Mucosa of stomach (tissue), 1 donor: ENCODE data around the gene HRK.

ENCODE experiments used
- H3K27me3 ChIP-seq: one replicate; pipeline ENCODE4 v1.7.0; 2013; ENCODE audit warnings: mild to moderate bottlenecking, low read length; ENCODE audit not compliant: control insufficient read depth, insufficient read depth
- H3K36me3 ChIP-seq: one replicate; pipeline ENCODE4 v1.7.0; 2013; ENCODE audit warnings: low read length; ENCODE audit not compliant: control insufficient read depth, insufficient read depth
- H3K4me1 ChIP-seq: one replicate; pipeline ENCODE4 v1.7.0; 2013; ENCODE audit warnings: mild to moderate bottlenecking, low read length; ENCODE audit not compliant: control insufficient read depth, insufficient read depth
- H3K4me3 ChIP-seq: one replicate; pipeline ENCODE4 v1.7.0; 2013; ENCODE audit warnings: low read length
- H3K9ac ChIP-seq: one replicate; pipeline ENCODE4 v1.7.0; 2013; ENCODE audit warnings: mild to moderate bottlenecking, low read length, moderate library complexity
- H3K9me3 ChIP-seq: one replicate; pipeline ENCODE4 v1.7.0; 2013; ENCODE audit warnings: mild to moderate bottlenecking, low read length, moderate library complexity; ENCODE audit not compliant: control insufficient read depth
- donor health status: Pancreatic carcinoma.

The HRK gene

GRCh38 chr12:116859079-116859478, 22.2 kb downstream of the HRK start:
- H3K27me3 ChIP-seq, result peaks cover 19% of the 10 kb centered on the region
- H3K4me3 ChIP-seq, result no peak overlapping the region
- H3K9ac ChIP-seq, result no peak overlapping the region
- H3K4me1 ChIP-seq, result peaks cover 4% of the 10 kb centered on the region
- H3K36me3 ChIP-seq, result no peaks in the 10 kb centered on the region
- H3K9me3 ChIP-seq, result no peaks in the 10 kb centered on the region

- Histone ChIP-seq H3K4me3 (no peak overlapping the region), H3K36me3 (no peaks in the 10 kb centered on the region), H3K9ac (no peak overlapping the region), H3K27me3 (peaks cover 15% of the 10 kb centered on the region), H3K9me3 (no peaks in the 10 kb centered on the region), H3K4me1 (peaks cover 4% of the 10 kb centered on the region)
Observed at GRCh38 chr12:116856729-116857128, 24.5 kb downstream of the HRK start.

DNA sequence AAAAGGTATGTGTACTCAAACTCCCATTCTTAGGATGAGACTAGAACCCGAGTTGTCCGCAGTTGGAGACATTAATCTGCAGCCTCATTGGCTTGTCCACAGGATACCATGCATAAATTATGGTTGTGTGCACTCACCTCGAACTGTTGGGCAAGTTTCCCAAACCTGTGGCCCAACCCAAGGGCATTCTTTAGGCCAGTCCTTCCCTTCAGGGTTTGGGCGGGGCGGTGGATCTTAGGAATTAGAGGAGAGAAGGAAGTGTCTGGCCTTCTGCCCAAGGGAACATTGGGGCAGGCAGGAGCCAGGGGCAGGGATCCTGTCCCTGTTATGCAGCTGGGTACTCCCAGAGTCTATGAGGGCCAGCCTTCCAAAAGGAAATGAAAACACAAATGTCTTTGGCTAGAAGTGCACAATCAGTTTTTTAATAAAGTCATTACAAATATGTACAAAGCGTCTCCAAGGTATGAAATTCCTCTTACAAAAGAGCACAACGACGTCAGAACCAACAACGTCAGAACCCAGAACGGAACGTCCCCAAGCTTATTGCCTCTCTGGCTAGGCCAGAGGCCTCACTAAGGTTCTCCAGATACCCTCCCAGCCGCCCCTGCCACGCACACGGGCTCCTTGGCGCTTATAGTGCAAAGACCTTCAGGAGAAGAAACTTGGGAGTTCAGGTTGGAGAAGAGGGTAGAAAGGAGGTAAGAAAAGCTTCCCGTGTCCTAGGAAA, 25.3 kb downstream of the HRK start:
- Histone ChIP-seq H3K9ac (no peak overlapping the region), H3K27me3 (peaks cover 15% of the 10 kb centered on the region), H3K36me3 (no peaks in the 10 kb centered on the region), H3K4me3 (no peak overlapping the region), H3K4me1 (no peaks in the 10 kb centered on the region), H3K9me3 (no peaks in the 10 kb centered on the region)

GRCh38 chr12:116853507-116853906, 27.7 kb downstream of the HRK start:
- Histone ChIP-seq H3K36me3 (no peaks in the 10 kb centered on the region), H3K27me3 (peaks cover 12% of the 10 kb centered on the region)

GRCh38 chr12:116852303-116852702, 28.9 kb downstream of the HRK start:
- no peak overlapping the region for H3K4me3 ChIP-seq
- no peaks in the 10 kb centered on the region for H3K4me1 ChIP-seq
- no peak overlapping the region for H3K9ac ChIP-seq
- peaks cover 6% of the 10 kb centered on the region for H3K27me3 ChIP-seq
- H3K36me3 ChIP-seq, result no peaks in the 10 kb centered on the region
- no peaks in the 10 kb centered on the region for H3K9me3 ChIP-seq

More at GRCh38 chr12:116853507-116853906, 27.7 kb downstream of the HRK start:
- Histone ChIP-seq H3K9me3 (no peaks in the 10 kb centered on the region), H3K4me3 (no peak overlapping the region), H3K4me1 (no peaks in the 10 kb centered on the region), H3K9ac (no peak overlapping the region)

DNA sequence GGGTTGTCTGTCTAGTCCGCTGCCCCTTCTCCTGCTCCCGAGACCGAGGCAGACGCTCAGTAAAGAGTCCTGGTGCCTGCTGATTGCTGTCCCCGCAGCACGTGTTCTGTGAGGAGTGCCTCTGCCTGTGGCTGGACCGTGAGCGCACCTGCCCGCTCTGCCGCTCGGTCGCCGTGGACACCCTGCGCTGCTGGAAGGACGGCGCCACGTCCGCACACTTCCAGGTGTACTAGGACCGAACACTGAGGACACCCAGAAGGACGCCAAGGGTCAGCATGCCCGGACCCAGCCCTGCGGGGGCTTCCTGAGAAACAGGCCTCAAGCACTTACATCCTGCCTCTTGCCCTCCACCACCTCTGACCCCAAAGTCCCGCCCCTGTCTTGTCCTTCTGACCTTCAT, 32.0 kb downstream of the HRK start:
- Histone ChIP-seq H3K9ac (no peak overlapping the region), H3K36me3 (no peaks in the 10 kb centered on the region), H3K4me1 (no peaks in the 10 kb centered on the region), H3K4me3 (no peak overlapping the region), H3K9me3 (no peaks in the 10 kb centered on the region), H3K27me3 (no peaks in the 10 kb centered on the region)

DNA sequence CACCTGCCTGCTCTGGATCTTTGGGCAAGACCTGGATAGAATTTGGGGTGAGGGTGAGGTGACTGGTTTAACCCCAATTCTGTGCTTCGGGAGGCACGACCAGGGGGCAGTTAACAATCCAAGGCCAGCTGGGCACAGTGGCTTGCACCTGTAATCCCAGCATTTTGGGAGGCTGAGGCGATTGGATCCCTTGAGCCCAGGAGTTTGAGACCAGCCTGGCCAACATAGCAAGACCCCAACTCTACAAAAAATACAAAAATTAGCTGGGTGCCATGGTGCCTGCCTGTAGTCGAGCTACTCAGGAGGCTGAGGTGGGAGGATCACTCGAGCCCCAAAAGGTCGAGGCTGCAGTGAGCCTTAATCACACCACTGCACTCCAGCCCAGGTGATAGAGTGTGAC, 38.2 kb downstream of the HRK start:
- H3K4me1 ChIP-seq, result no peaks in the 10 kb centered on the region
- no peaks in the 10 kb centered on the region for H3K9me3 ChIP-seq
- no peaks in the 10 kb centered on the region for H3K27me3 ChIP-seq
- H3K36me3 ChIP-seq, result no peaks in the 10 kb centered on the region
- H3K4me3 ChIP-seq, result no peak overlapping the region
- H3K9ac ChIP-seq, result no peak overlapping the region

- no peaks in the 10 kb centered on the region for H3K36me3 ChIP-seq
- H3K9ac ChIP-seq, result no peak overlapping the region
- H3K27me3 ChIP-seq, result no peaks in the 10 kb centered on the region
- no peaks in the 10 kb centered on the region for H3K9me3 ChIP-seq
- no peak overlapping the region for H3K4me3 ChIP-seq
- no peaks in the 10 kb centered on the region for H3K4me1 ChIP-seq
Observed at GRCh38 chr12:116839287-116839830, 41.9 kb downstream of the HRK start.

DNA sequence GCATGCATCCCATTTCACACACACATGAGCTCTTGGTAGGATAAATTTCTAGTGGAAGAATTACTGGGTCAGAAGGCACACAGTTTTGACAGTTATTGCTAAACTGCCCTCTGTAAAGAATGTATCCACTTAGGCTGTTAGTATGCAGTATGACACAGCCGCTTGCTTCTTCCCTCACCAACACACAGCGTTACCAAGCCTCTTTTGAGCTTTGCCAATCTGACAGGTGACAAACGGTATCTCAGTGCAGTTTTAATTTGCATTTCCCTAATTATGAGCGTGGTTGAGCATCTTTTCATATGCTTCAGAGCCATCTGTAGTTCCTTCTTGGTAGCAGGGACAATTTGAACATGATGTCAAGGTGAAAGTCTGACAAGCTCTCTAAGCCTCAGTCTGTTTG, 42.9 kb downstream of the HRK start:
- Histone ChIP-seq H3K4me3 (no peak overlapping the region), H3K27me3 (no peaks in the 10 kb centered on the region), H3K4me1 (no peaks in the 10 kb centered on the region), H3K9ac (no peak overlapping the region), H3K9me3 (no peaks in the 10 kb centered on the region), H3K36me3 (no peaks in the 10 kb centered on the region)

DNA sequence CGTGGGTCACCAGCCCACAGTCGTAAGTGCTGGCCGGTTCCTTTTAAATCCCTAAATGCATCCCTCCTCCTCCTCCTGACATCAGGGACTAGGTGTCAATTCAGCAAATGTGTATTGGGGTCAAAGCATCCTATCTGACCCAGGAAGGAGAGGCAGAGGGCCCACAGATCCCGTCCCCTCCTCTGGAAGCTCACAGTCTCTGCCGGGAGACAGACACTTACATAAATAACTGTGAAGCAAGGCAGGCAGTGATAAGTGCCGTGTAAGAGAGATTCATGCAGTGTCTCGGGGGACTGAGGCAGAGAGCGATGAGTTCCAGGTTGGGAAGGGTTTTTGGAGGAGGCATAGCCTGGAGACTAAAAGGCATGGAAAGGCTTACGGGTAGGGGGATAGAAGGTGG, 44.1 kb downstream of the HRK start:
- Histone ChIP-seq H3K4me1 (no peaks in the 10 kb centered on the region), H3K9me3 (no peaks in the 10 kb centered on the region), H3K9ac (no peak overlapping the region), H3K27me3 (no peaks in the 10 kb centered on the region), H3K4me3 (no peak overlapping the region), H3K36me3 (no peaks in the 10 kb centered on the region)

DNA sequence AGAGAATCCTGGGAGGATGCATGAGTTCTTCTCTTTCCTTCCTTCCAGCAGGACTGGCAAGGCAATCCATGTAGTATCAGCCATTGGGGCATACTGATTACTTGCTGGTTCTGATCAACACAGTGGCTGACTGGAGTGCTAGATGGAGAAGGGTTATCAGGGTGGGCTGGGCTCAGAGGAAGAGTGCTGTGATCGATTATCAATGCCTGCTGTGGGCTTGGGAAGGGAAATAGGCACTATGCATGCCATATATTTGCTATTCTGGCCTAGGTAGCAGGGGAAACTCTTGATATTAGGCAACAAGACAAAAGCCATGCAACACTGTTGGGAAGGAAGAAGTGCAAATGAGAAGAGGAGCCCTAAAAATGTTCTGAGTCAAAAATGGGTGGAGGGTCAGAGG, 45.8 kb downstream of the HRK start:
- H3K27me3 ChIP-seq, result no peaks in the 10 kb centered on the region
- H3K4me3 ChIP-seq, result no peak overlapping the region
- no peaks in the 10 kb centered on the region for H3K4me1 ChIP-seq
- no peaks in the 10 kb centered on the region for H3K9me3 ChIP-seq
- no peaks in the 10 kb centered on the region for H3K36me3 ChIP-seq
- no peak overlapping the region for H3K9ac ChIP-seq

DNA sequence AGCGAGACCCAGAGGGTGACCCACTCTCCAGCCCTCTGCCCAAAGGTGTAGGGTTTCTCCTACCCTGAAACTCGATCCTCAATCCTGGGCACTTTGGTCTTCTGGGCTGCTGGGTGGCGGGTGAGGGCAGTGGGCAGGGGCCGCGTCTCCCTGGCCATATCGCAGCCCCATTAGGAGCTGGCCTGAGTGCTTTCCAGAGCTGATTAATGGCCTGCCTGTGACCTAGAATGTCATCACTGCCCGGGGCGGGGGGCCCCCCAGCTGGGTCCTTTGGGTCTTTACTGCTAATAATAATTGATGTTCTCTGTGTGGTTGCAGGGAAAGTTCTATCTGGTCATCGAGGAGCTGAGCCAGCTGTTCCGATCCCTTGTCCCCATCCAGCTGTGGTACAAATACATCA, 47.8 kb downstream of the HRK start:
- Histone ChIP-seq H3K4me1 (no peaks in the 10 kb centered on the region), H3K9ac (no peak overlapping the region), H3K9me3 (no peaks in the 10 kb centered on the region), H3K36me3 (no peaks in the 10 kb centered on the region), H3K27me3 (no peaks in the 10 kb centered on the region), H3K4me3 (no peak overlapping the region)

GRCh38 chr12:116832353-116832752, 48.9 kb downstream of the HRK start:
- no peak overlapping the region for H3K4me3 ChIP-seq
- no peak overlapping the region for H3K9ac ChIP-seq
- no peaks in the 10 kb centered on the region for H3K27me3 ChIP-seq
- no peaks in the 10 kb centered on the region for H3K4me1 ChIP-seq
- H3K36me3 ChIP-seq, result no peaks in the 10 kb centered on the region
- H3K9me3 ChIP-seq, result no peaks in the 10 kb centered on the region
